Daoy (cell line): ENCODE data around the gene TAAR1. TPM values are rescaled to one million over a fixed set of nuclear protein-coding genes. Genes with fewer than 3 reads are reported as not detected.

Source experiments
- total RNA-seq: library from RNA; depleted of rRNA; stranded (reverse); fragments of >200 nt; shearing (Covaris generic); gene quantifications from 2 replicates; pipeline ENCODE4 v1.2.3, GENCODE V29; 2014; rRNA removed

Gene TAAR1
- total RNA-seq, 1 experiment from 2014 or later, result not detected

Other genes starting within 250 kb of the TAAR1 start
- 26.5 and 28.4 TPM in 2 replicates for gene STX7, start 146.1 kb downstream of the TAAR1 start, total RNA-seq
- gene TAAR9, start 120.9 kb downstream of the TAAR1 start, total RNA-seq, result not detected in 2 replicates
- not detected in 2 replicates for gene TAAR8, start 106.5 kb downstream of the TAAR1 start, total RNA-seq
- not detected in 2 replicates for gene TAAR6, start 88.9 kb downstream of the TAAR1 start, total RNA-seq
- not detected in 2 replicates for gene TAAR5, start 69.4 kb downstream of the TAAR1 start, total RNA-seq
- gene TAAR2, start 34.9 kb downstream of the TAAR1 start, total RNA-seq, result not detected in 2 replicates
- gene VNN1, start 54.9 kb upstream of the TAAR1 start, total RNA-seq, result 0.23 TPM in 1 of 2 replicates, not detected in the other
- 0.48 TPM in 1 of 2 replicates, not detected in the other for gene VNN2, start 98.7 kb upstream of the TAAR1 start, total RNA-seq
- 7.9 and 8.9 TPM in 2 replicates for gene SLC18B1, start 139.5 kb upstream of the TAAR1 start, total RNA-seq
- 1,785 and 2,372 TPM in 2 replicates for gene RPS12, start 155.4 kb upstream of the TAAR1 start, total RNA-seq